AG04450 (cell line): Measurements from ENCODE around the gene CHCHD4. TPM values are rescaled to one million over a fixed set of nuclear protein-coding genes. Genes with fewer than 3 reads are reported as not detected.
A peak's percentile ranks its signal among the peaks of the same experiment; 100 is the strongest.
"Not testable (repeated sequence)": the region's sequence is repeated elsewhere in the genome, so short reads cannot be mapped to it uniquely, and the experiment has no call there.

Experiments used
- CTCF ChIA-PET: fragments of 300-600, 350-600 bp; formaldehyde crosslinking; extraction: SDS; loops from one replicate; lab custom pipeline; 2022; ENCODE audit warnings: antibody characterized with exemption, inconsistent platforms; lab: Charles Lee
- POLR2A ChIA-PET: fragments of 350-600 bp; formaldehyde crosslinking; extraction: SDS; loops from one replicate; lab custom pipeline; 2021; ENCODE audit warnings: antibody characterized with exemption, inconsistent platforms; lab: Yijun Ruan, JAX
- DNase-seq: peaks from one replicate; pipeline ENCODE4 v3.0.0-alpha.2; 2011; ENCODE audit warnings: low read depth, low spot score
- H3K27ac ChIP-seq: one replicate; pipeline ENCODE4 v1.5.1; 2012; ENCODE audit warnings: low read depth, low read length, control low read depth
- H3K27me3 ChIP-seq: one replicate; pipeline ENCODE4 v1.6.0; 2012; ENCODE audit warnings: low read length; ENCODE audit not compliant: control insufficient read depth, insufficient read depth
- H3K4me3 ChIP-seq: 2 replicates; pipeline ENCODE4 v1.5.1; 2011; ENCODE audit warnings: mild to moderate bottlenecking, low read depth, low read length, control low read depth
- H3K9me3 ChIP-seq: 2 replicates; pipeline ENCODE4 v1.5.1; 2012; ENCODE audit warnings: low read length; ENCODE audit not compliant: control insufficient read depth, insufficient read depth
- polyA plus RNA-seq: library from polyadenylated mRNA; depleted of rRNA; stranded (reverse); fragments of >200 nt; gene quantifications from 2 replicates; pipeline ENCODE4 v1.2.3, GENCODE V29; 2011
- TF ChIP-seq, protein P1 (sequence below): IDR thresholded peaks from 2 replicates; pipeline ENCODE4 v1.5.1; 2011; ENCODE audit warnings: low read depth, low read length, control low read depth, inconsistent platforms

The CHCHD4 gene
- polyA plus RNA-seq, 1 experiment, result 11.4 TPM

DNA sequence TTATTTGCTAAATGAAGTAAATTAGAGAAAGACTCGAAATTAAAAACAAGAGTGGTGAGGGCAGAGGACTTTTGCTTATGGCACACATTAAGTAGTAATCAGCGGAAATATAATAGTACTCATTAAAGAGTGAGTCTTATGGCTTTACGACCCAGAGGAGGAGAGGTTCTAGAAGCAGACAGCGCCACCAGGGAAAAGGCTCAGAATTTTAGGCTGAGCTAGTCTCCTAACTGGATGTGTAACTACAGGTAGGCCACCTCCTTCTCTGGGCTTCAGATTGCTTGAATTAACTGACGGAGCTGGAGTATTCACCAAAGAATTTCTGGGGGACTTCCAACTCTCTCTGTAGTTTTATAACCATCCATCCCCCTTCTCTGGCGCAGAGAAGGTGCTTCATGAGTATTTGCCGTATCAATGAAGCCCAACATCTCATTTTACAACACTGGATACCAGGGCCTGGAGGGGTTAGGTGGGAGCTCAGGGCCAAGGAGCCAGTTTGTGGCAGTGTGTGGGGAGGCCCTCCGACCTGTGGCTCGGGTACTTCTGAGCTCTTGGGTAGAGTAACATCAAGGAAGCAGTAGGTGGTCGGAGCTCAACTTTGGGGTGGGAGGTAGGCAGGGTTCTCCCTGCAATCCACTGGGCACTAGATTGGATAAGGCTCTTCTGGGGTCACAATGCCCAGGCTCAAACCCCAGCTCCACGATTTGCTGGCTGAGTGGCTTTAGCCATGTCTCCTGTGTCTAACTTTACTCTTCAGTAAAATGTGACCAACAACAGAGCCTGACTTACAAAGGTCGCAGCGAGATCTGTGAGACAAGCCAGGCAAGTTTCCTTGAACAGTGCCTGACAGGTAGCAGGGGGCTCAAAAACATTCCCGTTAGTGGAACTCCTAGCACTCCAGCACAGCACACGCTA, 1.1 kb downstream of the CHCHD4 start:
- Histone ChIP-seq H3K4me3 (peak overlapping the region; percentile 90), H3K27me3 (no peaks in the 10 kb centered on the region), H3K27ac (peak overlapping the region; percentile 21), H3K9me3 (peaks cover 6% of the 10 kb centered on the region; the same call in 1 of the 2 replicates)
- TF ChIP-seq, protein P1, sequence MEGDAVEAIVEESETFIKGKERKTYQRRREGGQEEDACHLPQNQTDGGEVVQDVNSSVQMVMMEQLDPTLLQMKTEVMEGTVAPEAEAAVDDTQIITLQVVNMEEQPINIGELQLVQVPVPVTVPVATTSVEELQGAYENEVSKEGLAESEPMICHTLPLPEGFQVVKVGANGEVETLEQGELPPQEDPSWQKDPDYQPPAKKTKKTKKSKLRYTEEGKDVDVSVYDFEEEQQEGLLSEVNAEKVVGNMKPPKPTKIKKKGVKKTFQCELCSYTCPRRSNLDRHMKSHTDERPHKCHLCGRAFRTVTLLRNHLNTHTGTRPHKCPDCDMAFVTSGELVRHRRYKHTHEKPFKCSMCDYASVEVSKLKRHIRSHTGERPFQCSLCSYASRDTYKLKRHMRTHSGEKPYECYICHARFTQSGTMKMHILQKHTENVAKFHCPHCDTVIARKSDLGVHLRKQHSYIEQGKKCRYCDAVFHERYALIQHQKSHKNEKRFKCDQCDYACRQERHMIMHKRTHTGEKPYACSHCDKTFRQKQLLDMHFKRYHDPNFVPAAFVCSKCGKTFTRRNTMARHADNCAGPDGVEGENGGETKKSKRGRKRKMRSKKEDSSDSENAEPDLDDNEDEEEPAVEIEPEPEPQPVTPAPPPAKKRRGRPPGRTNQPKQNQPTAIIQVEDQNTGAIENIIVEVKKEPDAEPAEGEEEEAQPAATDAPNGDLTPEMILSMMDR, result no peak
- ChIA-PET POLR2A (interaction anchor here (1.3 to 3.2 kb wide), 3 partner anchors 9 to 55 kb away, joined by 3 to 45 read pairs (median 4); partner anchors contain the start of genes LSM3 and XPC), CTCF (interaction anchor here (0.7 to 4.1 kb wide), 4 partner anchors 80 to 466 kb away, joined by 3 to 23 read pairs (median 6); no protein-coding TSS in a partner anchor)
- no peak for DNase-seq

DNA sequence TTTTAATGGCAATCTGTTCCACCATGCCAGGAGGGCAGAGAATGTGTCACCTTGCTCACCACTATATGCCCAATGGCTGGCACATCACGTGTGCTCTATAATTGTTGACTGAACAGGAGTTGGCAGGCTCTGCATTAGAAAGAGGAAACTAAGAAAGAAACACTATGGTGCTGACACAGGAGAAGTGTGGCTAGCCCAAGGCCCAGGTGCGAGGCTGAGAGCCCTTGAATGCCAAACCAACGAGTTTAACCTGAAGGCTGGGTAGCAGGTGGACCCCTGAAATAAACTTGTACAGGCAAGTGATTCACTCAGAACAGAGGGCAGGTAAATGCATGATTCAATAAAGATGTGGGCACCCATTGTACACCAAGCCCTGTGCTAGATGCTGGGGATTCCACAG, 2.4 kb downstream of the CHCHD4 start:
- Histone ChIP-seq H3K27me3 (no peaks in the 10 kb centered on the region), H3K4me3 (no peak overlapping the region), H3K27ac (no peak overlapping the region), H3K9me3 (peaks cover 6% of the 10 kb centered on the region; the same call in 1 of the 2 replicates)
- DNase-seq, result no peak
- ChIA-PET POLR2A (no interaction called here), CTCF (no interaction called here)
- TF ChIP-seq, protein P1, result no peak

DNA sequence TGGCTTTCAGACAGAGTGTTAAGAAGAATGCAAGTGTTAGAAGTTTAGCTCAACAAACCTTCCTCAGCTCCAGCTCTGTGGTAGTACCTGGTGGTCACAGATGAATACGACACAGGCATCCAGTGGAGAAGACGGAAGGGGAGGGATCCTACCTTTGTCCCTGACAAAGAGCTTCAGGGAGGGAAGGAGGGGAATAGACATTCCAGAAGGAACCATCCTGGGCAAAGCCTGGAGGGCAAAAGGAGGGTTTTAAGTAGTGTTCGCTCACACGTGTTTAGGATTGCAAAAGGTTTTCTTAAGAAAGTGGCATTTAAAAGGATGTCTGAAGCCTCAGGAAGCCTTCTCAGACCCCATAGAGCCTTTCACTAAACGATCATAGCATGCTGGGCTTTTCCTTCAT, 2.8 kb downstream of the CHCHD4 start:
- CTCF ChIA-PET, result no interaction called here
- H3K4me3 ChIP-seq, result no peak overlapping the region
- H3K27me3 ChIP-seq, result no peaks in the 10 kb centered on the region
- TF ChIP-seq, protein P1, result no peak
- no peak overlapping the region for H3K27ac ChIP-seq
- H3K9me3 ChIP-seq, result peaks cover 6% of the 10 kb centered on the region; the same call in 1 of the 2 replicates
- DNase-seq, result no peak
- POLR2A ChIA-PET, result no interaction called here

DNA sequence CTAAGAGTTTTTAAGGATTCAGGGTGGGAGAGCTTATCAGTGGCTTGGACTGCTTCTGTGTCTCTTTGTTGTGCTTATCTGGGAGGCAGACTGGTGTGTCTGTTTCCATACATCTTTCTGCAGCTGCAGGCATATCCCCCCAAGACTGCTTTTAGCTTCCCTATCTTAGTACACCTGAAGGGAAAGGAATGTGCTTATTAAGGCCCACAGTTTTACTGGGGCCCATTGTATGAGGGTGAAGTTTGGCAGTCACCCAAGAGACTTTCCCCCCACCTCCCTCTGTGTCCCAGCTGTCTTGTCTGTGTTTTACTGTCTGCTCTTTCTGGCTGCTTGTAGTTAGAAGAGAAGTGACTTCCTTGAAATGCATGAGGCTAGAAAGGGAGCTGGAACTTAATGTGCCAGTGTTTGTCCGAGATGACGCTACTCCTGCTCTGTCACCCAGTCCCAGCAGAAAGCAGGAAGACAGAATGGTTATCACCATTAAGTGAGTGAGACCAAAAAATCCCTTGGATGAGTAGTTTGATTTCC, 3.7 kb downstream of the CHCHD4 start:
- H3K9me3 ChIP-seq, CTCF ChIA-PET, H3K4me3 ChIP-seq, POLR2A ChIA-PET, H3K27me3 ChIP-seq, H3K27ac ChIP-seq, DNase-seq: not testable (repeated sequence)

DNA sequence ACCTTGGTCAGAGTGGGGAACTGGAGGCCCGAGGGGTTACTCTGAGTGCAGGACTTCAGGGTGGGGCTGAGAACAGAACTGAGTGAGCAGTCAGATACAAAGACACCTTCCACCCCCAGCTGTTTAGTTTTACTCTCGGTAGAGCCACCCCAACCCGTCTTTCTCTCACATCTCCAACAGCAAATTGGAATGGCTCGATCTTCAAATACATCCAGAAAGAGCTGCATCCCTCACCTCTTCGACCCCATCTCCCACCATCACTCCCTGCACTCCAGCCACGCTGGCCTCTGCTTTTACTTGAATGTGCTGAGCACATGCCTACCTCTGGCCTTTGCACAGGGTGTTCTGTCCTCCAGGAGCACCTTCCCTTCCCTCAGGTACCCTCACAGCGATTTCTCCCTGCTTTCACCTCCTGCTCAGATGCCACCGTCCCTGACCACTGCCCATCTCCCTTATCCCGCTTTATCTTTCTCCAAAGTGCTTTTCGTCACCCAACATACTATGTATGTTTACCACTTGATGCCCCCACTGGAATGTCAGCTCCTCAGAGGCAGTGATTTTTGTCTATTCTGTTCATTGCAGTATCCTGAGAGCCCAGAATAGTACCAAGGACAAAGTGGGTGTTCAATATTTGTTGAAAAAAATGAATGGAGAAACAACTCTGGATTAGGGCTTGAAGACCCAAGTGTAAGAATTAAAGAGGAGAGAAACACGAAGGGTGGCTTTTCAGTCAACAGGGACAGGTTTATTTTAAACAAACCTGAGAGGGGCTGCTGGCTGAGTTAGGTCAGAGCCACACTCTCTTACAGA, 4.4 kb downstream of the CHCHD4 start:
- DNase-seq, result no peak
- Histone ChIP-seq H3K9me3 (peaks cover 4% of the 10 kb centered on the region; the same call in 1 of the 2 replicates), H3K27ac (no peak overlapping the region), H3K27me3 (no peaks in the 10 kb centered on the region), H3K4me3 (no peak overlapping the region)
- TF ChIP-seq, protein P1, result no peak
- POLR2A ChIA-PET, result no interaction called here
- CTCF ChIA-PET, result interaction anchor here (1.9 kb wide), 1 partner anchor 224 kb away, joined by 11 read pairs; no protein-coding TSS in a partner anchor
